Activated B cell treated with CpG ODN at 0.5 μM for 24 hours (primary cell): Measurements from ENCODE around the gene MAPK8. TPM values are rescaled to one million over a fixed set of nuclear protein-coding genes. Genes with fewer than 3 reads are reported as not detected.

Source experiments
- ATAC-seq: fragments of 200-7000 bp; cut with Tn5 transposase; one replicate; pipeline ENCODE4 v1.10.0; 2021; ENCODE audit warnings: low read depth, mild to moderate bottlenecking, moderate library complexity
- CTCF ChIA-PET: fragments of 350-600 bp; sonication (Branson Sonifier 250); formaldehyde crosslinking; loops from one replicate; lab custom pipeline; 2021; ENCODE audit warnings: antibody characterized with exemption; lab: Charles Lee
- POLR2A ChIA-PET: fragments of 350-600 bp; sonication (Branson Sonifier 250); formaldehyde crosslinking; loops from one replicate; lab custom pipeline; 2021; ENCODE audit warnings: antibody characterized with exemption; lab: Charles Lee
- DNase-seq: peaks from one replicate; pipeline ENCODE4 v3.0.0; 2022
- H3K27ac Mint-ChIP-seq: one replicate; pipeline ENCODE4 v1.8.0; 2020; ENCODE audit warnings: mixed read lengths
- H3K27me3 Mint-ChIP-seq: one replicate; pipeline ENCODE4 v1.8.0; 2021; ENCODE audit warnings: mixed read lengths
- H3K36me3 Mint-ChIP-seq: one replicate; pipeline ENCODE4 v1.8.0; 2021; ENCODE audit warnings: low read depth, mixed read lengths
- H3K4me1 Mint-ChIP-seq: one replicate; pipeline ENCODE4 v1.8.0; 2021; ENCODE audit warnings: mixed read lengths
- H3K4me3 Mint-ChIP-seq: one replicate; pipeline ENCODE4 v1.8.0; 2020; ENCODE audit warnings: mild to moderate bottlenecking, mixed read lengths
- H3K9me3 Mint-ChIP-seq: one replicate; pipeline ENCODE4 v1.8.0; 2020; ENCODE audit warnings: mixed read lengths
- CTCF ChIP-seq: fragments of 200-600 bp; IDR thresholded peaks from one replicate; pipeline ENCODE4 v1.8.0; 2022; ENCODE audit warnings: antibody characterized with exemption, mild to moderate bottlenecking
- intact Hi-C: fragments of 100-400 bp; cut with micrococcal nuclease; formaldehyde crosslinking; loops from one replicate; pipeline ENCODE4 v1.15.1; 2024
- total RNA-seq: library from RNA; stranded (reverse); gene quantifications from 2 replicates; pipeline ENCODE4 v1.2.3, GENCODE V29; 2022

The MAPK8 gene
- total RNA-seq, 1 donor from 2014 or later, result 25.8 TPM

GRCh38 chr10:48450741-48451466 lies 144.4 kb downstream of the MAPK8 start:
- Mint-ChIP-seq H3K27ac (no peak overlapping the region), H3K4me3 (no peak overlapping the region), H3K36me3 (peaks cover 3% of the 10 kb centered on the region), H3K27me3 (peaks cover 4% of the 10 kb centered on the region), H3K4me1 (no peaks in the 10 kb centered on the region), H3K9me3 (no peaks in the 10 kb centered on the region)
- intact Hi-C loops, result no loop called here
- ChIA-PET POLR2A (no interaction called here), CTCF (no interaction called here)
- no peak for ATAC-seq
- no peak for TF ChIP-seq CTCF
- DNase-seq, result peak; percentile 14

- CTCF ChIA-PET, result no interaction called here
- intact Hi-C loops, result no loop called here
- H3K9me3 Mint-ChIP-seq, result no peaks in the 10 kb centered on the region
- peaks cover 9% of the 10 kb centered on the region for H3K4me1 Mint-ChIP-seq
- no peak overlapping the region for H3K27ac Mint-ChIP-seq
- H3K36me3 Mint-ChIP-seq, result peaks cover 2% of the 10 kb centered on the region
- POLR2A ChIA-PET, result no interaction called here
- TF ChIP-seq CTCF, result no peak
- ATAC-seq, result no peak
- peaks cover 4% of the 10 kb centered on the region for H3K27me3 Mint-ChIP-seq
- peak; percentile 6 for DNase-seq
- no peak overlapping the region for H3K4me3 Mint-ChIP-seq
Measured at GRCh38 chr10:48451969-48452878, 145.7 kb downstream of the MAPK8 start.

GRCh38 chr10:48452879-48453412 lies 146.5 kb downstream of the MAPK8 start:
- Mint-ChIP-seq H3K4me1 (peaks cover 10% of the 10 kb centered on the region), H3K9me3 (no peaks in the 10 kb centered on the region), H3K4me3 (no peak overlapping the region), H3K36me3 (no peaks in the 10 kb centered on the region), H3K27me3 (peaks cover 4% of the 10 kb centered on the region), H3K27ac (no peak overlapping the region)
- intact Hi-C loops, result no loop called here
- no peak for TF ChIP-seq CTCF
- DNase-seq (no peak), ATAC-seq (no peak)
- CTCF ChIA-PET, result no interaction called here
- POLR2A ChIA-PET, result no interaction called here

GRCh38 chr10:48453451-48454301 lies 147.2 kb downstream of the MAPK8 start:
- DNase-seq (peak; percentile 10), ATAC-seq (no peak)
- Mint-ChIP-seq H3K4me3 (no peak overlapping the region), H3K27me3 (peaks cover 2% of the 10 kb centered on the region), H3K36me3 (no peaks in the 10 kb centered on the region), H3K27ac (no peak overlapping the region), H3K9me3 (no peaks in the 10 kb centered on the region), H3K4me1 (peaks cover 10% of the 10 kb centered on the region)
- POLR2A ChIA-PET, result no interaction called here
- CTCF ChIA-PET, result no interaction called here
- intact Hi-C loops, result no loop called here
- no peak for TF ChIP-seq CTCF
